ENCODE data around the gene VTA1.

The VTA1 gene

DNA sequence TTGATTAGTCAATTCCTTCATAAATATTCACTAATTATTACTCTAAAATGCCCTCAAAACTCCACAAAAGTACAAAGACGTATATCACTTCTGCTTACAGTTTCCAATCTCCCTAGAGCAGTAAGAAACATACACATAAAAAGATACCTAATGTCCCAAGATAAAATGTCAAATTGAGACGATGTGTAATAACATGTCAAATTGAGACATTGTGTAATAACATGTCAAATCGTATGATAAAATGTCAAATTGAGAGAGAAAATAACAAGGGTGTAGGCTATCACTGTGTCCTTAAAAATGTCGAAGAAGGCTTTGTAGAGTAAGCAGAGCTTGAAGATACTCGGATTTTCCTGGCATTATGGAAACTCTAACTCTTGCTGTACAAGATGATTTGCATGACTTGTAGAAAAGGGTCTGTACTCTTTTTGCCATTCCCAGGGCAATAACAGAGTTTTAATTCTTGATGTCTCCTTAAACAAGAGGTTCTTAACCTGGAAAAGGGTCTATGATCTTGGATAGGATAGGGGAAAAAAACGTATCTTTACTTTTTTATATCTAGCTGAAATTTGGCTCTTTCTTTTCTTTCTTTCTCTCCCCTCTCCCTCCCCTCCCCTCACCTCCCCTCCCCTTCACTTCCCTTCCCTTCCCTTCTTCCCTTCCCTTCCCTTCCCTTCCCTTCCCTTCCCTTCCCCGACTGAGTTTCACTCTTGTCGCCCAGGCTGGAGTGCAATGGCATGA is 87.1 kb downstream of the VTA1 start:
- FAIRE-seq, result no peak
- TF ChIP-seq TAF1 (IDR thresholded peaks at IDR 0.05; ENCODE audit: borderline replicate concordance, low read depth, low read length), result no peak
- TF ChIP-seq POLR2A (IDR thresholded peaks at IDR 0.05; ENCODE audit: low read depth, low read length), result no peak
- TF ChIP-seq POLR2AphosphoS5 (IDR thresholded peaks at IDR 0.05; ENCODE audit: low read depth, low read length), result no peak
- no peak for DNase-seq (ENCODE audit: insufficient read length)

DNA sequence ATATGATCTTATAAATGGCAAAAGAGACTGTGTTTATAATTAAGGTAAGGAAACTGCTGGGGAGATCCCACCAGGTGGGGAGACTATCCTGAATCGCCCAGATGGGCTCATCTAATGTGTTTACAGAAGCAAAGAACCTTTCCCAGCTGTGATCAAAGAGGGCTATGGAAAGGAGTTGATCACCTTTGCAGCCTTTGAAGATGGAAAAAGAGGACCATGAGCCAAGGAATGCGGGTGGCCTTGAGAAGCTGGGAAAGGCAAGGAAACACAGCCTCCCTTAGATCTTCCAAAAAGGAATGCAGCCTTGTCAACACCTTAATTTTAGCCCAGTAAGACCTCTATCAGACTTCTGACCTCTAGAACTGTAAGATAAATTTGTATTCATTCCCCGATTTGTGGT is 88.2 kb downstream of the VTA1 start:
- TF ChIP-seq POLR2AphosphoS5 (IDR thresholded peaks at IDR 0.05; ENCODE audit: low read depth, low read length) (no peak), POLR2A (IDR thresholded peaks at IDR 0.05; ENCODE audit: low read depth, low read length) (no peak), TAF1 (IDR thresholded peaks at IDR 0.05; ENCODE audit: borderline replicate concordance, low read depth, low read length) (no peak)
- DNase-seq (ENCODE audit: insufficient read length) (no peak), FAIRE-seq (no peak)

DNA sequence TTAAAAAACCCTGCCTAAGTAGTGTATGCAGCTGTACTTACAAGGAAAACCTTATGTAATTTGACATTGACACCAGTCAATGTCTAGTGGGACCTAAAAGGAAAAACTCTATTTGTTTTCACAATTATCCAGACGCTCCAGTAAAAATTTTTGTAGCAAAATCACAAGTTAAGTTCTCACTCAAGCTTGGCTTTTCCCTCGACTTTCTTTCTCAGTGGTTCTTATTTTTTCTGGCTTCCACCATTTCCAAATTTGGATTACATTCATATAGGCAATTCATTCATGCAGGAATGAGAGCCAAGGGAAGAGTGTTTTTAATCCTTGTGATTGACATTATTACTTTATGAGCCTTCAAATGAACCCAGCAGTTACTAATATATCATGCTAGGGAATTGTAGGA is 88.7 kb downstream of the VTA1 start:
- no peak for DNase-seq (ENCODE audit: insufficient read length)
- no peak for TF ChIP-seq POLR2AphosphoS5 (IDR thresholded peaks at IDR 0.05; ENCODE audit: low read depth, low read length)
- TF ChIP-seq POLR2A (IDR thresholded peaks at IDR 0.05; ENCODE audit: low read depth, low read length), result no peak
- no peak for TF ChIP-seq TAF1 (IDR thresholded peaks at IDR 0.05; ENCODE audit: borderline replicate concordance, low read depth, low read length)
- FAIRE-seq, result no peak

DNA sequence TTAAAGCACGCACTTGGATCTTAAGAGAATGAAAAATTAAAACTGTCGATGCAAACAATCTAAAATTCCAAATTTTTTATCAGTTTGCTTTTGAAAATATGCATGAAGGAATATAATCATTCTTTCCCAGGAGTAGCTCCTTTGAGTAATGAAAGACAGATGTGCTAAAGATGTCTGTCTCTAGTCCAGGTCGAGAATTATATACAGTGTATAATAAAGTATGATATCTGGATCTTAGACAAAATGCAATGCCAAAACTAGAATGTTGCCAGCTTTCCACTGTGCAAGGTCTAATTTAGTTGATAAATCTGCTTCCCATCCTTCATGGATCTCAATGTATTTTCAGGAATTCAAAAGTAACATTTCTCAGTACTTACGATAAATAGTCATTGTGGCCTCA is 89.6 kb downstream of the VTA1 start:
- DNase-seq (ENCODE audit: insufficient read length) (no peak), FAIRE-seq (no peak)
- TF ChIP-seq POLR2A (IDR thresholded peaks at IDR 0.05; ENCODE audit: low read depth, low read length) (no peak), POLR2AphosphoS5 (IDR thresholded peaks at IDR 0.05; ENCODE audit: low read depth, low read length) (no peak), TAF1 (IDR thresholded peaks at IDR 0.05; ENCODE audit: borderline replicate concordance, low read depth, low read length) (no peak)

DNA sequence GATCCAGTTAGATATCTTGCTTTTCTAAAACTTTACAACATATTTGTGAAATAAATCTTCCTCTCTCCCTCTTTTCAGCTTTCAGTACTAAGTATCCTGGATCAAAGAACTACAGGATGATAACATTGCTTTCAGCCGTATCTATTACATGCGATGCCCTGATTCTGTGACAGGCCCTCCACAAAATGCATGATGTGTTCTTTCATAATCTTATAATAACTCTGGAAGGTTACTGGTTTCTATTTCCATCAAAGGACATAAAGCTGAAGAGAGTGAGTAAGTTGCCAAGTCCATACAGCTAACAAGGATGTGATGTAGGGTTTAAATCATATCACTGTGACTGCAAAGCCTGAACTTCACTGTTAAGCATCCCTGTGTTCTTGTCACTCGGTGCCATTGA is 91.8 kb downstream of the VTA1 start:
- FAIRE-seq (no peak), DNase-seq (ENCODE audit: insufficient read length) (no peak)
- TF ChIP-seq POLR2AphosphoS5 (IDR thresholded peaks at IDR 0.05; ENCODE audit: low read depth, low read length), result no peak
- TF ChIP-seq POLR2A (IDR thresholded peaks at IDR 0.05; ENCODE audit: low read depth, low read length), result no peak
- TF ChIP-seq TAF1 (IDR thresholded peaks at IDR 0.05; ENCODE audit: borderline replicate concordance, low read depth, low read length), result no peak

DNA sequence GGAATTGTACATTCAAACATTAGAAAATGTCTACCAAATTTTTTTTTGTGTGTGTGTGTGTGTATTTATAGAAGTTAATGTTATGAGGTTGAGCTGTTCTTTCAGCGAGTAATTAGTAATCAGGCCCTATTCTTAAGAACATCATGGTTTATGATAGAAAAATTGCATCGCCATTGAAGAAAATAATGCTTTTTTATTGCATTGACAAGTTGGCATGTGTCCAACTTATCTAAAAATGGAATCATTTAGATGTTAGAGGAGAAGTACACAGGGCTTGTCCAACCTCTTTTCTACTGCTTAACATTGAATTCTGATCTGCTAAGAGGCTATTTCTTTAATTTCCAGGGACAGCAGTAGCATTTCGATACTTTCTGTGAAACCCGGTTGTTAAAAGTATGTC is 93.1 kb downstream of the VTA1 start:
- FAIRE-seq (no peak), DNase-seq (ENCODE audit: insufficient read length) (no peak)
- TF ChIP-seq TAF1 (IDR thresholded peaks at IDR 0.05; ENCODE audit: borderline replicate concordance, low read depth, low read length) (no peak), POLR2A (IDR thresholded peaks at IDR 0.05; ENCODE audit: low read depth, low read length) (no peak)

DNA sequence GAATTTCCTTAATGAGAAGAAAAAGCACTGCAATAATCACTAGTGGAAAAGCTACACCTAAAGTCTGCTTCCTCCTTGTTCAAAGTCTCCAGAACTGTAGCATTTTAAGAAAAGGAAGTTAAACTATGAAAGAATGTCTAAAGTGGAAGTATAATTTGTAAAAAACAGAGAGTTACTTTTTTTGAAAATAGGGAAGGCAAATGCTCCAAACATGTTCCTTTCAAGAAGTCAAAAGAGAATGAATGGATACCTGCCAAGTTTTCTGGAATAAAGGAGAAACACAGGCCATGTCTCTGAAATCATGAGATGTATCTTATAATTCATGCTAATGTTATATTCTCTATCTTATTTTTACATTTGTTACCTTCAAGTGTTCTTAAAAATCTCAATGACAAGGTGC is 94.0 kb downstream of the VTA1 start:
- no peak for TF ChIP-seq TAF1 (IDR thresholded peaks at IDR 0.05; ENCODE audit: borderline replicate concordance, low read depth, low read length)
- TF ChIP-seq POLR2AphosphoS5 (IDR thresholded peaks at IDR 0.05; ENCODE audit: low read depth, low read length), result no peak
- no peak for TF ChIP-seq POLR2A (IDR thresholded peaks at IDR 0.05; ENCODE audit: low read depth, low read length)
- FAIRE-seq (no peak), DNase-seq (ENCODE audit: insufficient read length) (no peak)

DNA sequence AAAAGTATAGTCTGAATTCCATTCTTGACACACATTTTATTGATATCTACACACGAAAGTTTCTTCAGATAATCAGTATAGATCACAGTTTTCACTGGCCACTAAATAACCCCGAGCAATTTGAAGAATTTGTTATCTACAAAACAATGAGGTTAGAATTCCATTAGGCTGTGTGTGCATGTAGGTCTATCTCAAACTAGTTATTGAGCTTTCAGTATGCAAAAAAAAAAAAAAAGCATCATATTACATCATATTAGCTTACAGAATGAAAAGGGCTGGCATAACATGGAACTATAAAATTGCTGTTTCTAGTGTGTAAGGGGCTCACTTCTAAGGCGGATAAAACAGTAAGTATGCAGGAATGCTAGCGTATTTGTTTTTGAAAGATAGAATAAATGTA is 95.2 kb downstream of the VTA1 start:
- FAIRE-seq, result no peak
- no peak for DNase-seq (ENCODE audit: insufficient read length)
- no peak for TF ChIP-seq POLR2AphosphoS5 (IDR thresholded peaks at IDR 0.05; ENCODE audit: low read depth, low read length)
- no peak for TF ChIP-seq TAF1 (IDR thresholded peaks at IDR 0.05; ENCODE audit: borderline replicate concordance, low read depth, low read length)
- no peak for TF ChIP-seq POLR2A (IDR thresholded peaks at IDR 0.05; ENCODE audit: low read depth, low read length)

DNA sequence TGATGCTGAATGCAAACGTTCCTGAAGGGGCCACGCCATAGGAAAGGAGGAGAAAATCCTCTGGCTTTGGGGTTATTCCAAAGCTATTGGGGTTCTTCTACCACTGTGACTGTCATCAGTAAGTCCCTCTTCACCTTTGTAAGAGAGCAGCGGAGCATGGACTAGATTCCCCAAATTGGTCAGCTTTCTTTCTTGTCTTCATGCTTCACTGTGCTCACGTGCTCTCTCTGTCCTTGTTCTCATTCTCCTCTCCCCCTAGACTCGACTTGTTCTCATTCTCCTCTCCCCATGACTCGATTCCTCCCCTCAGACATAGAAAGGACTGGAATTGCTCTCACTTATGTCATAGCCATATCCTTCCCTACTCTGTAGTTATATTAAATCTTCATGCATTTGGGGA is 99.9 kb downstream of the VTA1 start:
- FAIRE-seq (peak; percentile 62), DNase-seq (ENCODE audit: insufficient read length) (no peak)
- TF ChIP-seq POLR2AphosphoS5 (IDR thresholded peaks at IDR 0.05; ENCODE audit: low read depth, low read length) (no peak), TAF1 (IDR thresholded peaks at IDR 0.05; ENCODE audit: borderline replicate concordance, low read depth, low read length) (no peak), POLR2A (IDR thresholded peaks at IDR 0.05; ENCODE audit: low read depth, low read length) (no peak)

DNA sequence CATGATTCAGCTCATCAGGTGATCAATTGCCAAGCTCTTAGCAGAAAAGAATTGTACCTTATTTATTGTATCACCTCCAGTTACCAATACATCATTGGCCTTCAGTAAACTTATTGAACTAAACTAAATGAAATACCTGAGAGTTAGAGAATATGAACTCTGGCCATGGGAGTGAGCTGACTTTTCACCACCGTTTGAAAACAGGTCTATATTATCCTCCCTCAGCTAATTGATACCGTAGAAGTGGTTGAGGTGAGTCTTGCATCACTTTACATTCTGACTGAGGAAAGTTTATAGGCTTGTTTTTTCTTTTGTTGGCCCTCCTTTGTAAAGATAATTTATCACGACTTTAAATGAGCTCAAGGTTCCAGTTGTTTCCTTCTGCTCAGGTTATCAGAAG is 102.2 kb downstream of the VTA1 start:
- TF ChIP-seq POLR2A (IDR thresholded peaks at IDR 0.05; ENCODE audit: low read depth, low read length), result no peak
- TF ChIP-seq TAF1 (IDR thresholded peaks at IDR 0.05; ENCODE audit: borderline replicate concordance, low read depth, low read length), result no peak
- no peak for TF ChIP-seq POLR2AphosphoS5 (IDR thresholded peaks at IDR 0.05; ENCODE audit: low read depth, low read length)
- DNase-seq (ENCODE audit: insufficient read length) (no peak), FAIRE-seq (no peak)

DNA sequence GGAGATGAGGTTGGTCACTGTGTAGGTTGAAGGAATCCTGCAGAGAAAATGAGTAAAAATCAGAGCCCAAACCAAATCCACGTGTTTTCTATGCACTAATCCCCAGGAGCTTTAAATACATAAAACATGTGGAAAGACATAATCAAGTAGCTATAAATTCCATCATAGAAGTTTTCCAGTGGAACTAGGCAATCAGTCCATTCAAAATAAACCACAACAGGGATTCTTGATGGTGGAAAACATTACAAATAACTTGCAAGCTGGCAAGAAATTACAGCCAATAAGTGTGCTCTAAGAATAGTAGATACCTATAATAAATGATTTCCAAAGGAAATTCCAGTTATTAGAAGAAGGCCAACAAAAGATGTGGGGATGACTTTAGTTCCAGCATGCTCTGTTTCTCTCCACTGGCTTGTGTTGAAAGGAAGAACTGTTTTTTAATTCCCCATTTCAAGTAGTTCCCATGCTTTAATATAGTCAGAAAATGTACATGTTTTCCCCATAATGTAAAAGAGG is 104.9 kb downstream of the VTA1 start:
- TF ChIP-seq POLR2AphosphoS5 (IDR thresholded peaks at IDR 0.05; ENCODE audit: low read depth, low read length) (no peak), POLR2A (IDR thresholded peaks at IDR 0.05; ENCODE audit: low read depth, low read length) (no peak), TAF1 (IDR thresholded peaks at IDR 0.05; ENCODE audit: borderline replicate concordance, low read depth, low read length) (no peak)
- FAIRE-seq (no peak), DNase-seq (ENCODE audit: insufficient read length) (no peak)

DNA sequence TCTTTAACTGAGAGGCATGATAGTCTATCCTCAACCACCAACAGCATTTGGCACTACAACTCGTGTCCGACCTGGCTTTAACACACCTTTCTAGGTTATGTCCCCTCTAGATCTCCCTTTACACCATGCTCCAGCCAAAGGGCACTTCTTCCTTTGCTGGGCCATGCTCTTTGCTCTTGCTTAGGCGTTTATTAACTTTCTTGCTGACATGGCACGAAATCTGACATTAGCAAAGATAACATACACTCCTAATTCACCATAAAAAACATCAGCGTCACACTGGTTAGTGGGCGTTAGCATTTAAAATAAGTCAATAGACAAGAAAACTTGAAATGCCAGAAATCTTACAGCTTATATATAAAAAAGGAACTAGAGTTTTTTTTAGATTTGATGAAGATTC is 107.5 kb downstream of the VTA1 start:
- DNase-seq (ENCODE audit: insufficient read length) (no peak), FAIRE-seq (no peak)
- TF ChIP-seq POLR2A (IDR thresholded peaks at IDR 0.05; ENCODE audit: low read depth, low read length) (no peak), POLR2AphosphoS5 (IDR thresholded peaks at IDR 0.05; ENCODE audit: low read depth, low read length) (no peak), TAF1 (IDR thresholded peaks at IDR 0.05; ENCODE audit: borderline replicate concordance, low read depth, low read length) (no peak)
